AG08395 (cell line): ENCODE measurements around the gene C11orf86.

Experiments used
- DNase-seq: peaks from one replicate; pipeline ENCODE4 v3.0.0; 2012; ENCODE audit warnings: mixed read lengths, low spot score

Gene C11orf86

DNA sequence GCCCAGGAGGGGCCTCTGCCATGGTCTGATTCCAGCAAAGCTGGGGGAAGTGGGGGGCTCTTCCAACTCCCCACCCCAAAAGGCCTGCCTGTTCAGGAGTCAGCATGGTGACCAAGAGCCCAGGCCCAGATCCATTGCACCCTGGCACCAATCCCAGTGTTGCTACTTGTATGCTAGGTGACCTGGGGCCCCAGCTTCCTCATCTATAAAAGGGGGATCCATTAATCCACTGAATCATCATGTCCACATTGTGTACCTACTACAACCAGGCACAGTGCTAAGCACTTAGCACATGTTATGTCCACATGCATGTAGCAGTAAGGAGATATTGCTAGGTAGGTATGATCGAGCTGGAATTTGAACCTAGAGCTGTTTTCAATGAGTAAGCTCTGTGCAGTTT lies 49.9 kb downstream of the C11orf86 start:
- no peak for DNase-seq

DNA sequence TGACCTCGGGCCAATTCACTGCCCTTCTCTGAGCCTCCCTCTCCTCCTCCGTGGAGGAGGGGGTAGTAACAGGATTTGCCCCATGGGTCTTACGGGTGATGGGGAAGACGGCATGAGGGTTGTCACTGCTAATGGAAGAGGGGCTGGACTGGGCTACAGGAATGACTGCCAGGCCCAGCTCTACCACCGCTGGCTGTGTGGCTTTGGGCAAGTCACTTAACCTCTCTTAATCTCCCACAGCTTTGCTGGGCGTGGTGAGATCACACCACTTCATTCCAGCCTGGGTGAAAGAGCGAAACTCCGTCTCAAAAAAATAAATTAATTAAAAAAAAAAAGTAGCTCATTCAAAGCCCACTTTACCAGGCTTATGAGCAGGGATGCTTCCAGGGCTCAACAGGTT lies 50.6 kb downstream of the C11orf86 start:
- DNase-seq, result no peak
